Sigmoid colon (tissue), 7 donors: Measurements from ENCODE around the gene ADM. TPM values are rescaled to one million over a fixed set of nuclear protein-coding genes. Genes with fewer than 3 reads are reported as not detected.
A peak's percentile ranks its signal among the peaks of the same experiment; 100 is the strongest.

Experiments used
- DNase-seq: peaks from one replicate; pipeline ENCODE4 v3.0.0-alpha.2; 2019
- H3K27ac ChIP-seq, 4 donors: fragments of 200-600 bp; sonication (generic); one replicate each; pipeline ENCODE4 v1.5.1; 2016 to 2019; ENCODE audit warnings: mild to moderate bottlenecking in 1 of 4
- H3K27me3 ChIP-seq, 3 donors: fragments of 200-600 bp; sonication (generic); one replicate each; pipeline ENCODE4 v1.5.1; 2019; ENCODE audit warnings: mild to moderate bottlenecking in 1 of 3
- H3K36me3 ChIP-seq, 4 donors: fragments of 200-600 bp; sonication (generic); one replicate each; pipeline ENCODE4 v1.5.1; 2016 to 2019
- H3K4me1 ChIP-seq, 4 donors: fragments of 200-600 bp; sonication (generic); one replicate each; pipeline ENCODE4 v1.5.1; 2017 to 2019
- H3K4me3 ChIP-seq, 4 donors: fragments of 200-600 bp; sonication (generic); one replicate each; pipeline ENCODE4 v1.5.1; 2017 to 2019; ENCODE audit warnings: mild to moderate bottlenecking in 2 of 4, moderate library complexity in 1 of 4
- H3K9me3 ChIP-seq, 4 donors: fragments of 200-600 bp in 3 of 4; sonication (generic) in 3 of 4; one replicate each; pipeline versions ENCODE4 v1.5.1 to v1.6.1; 2013 to 2019
- EP300 ChIP-seq, 4 donors: sonication (generic); formaldehyde crosslinking; IDR thresholded peaks; one replicate each; pipeline ENCODE4 v1.6.1; 2017; ENCODE audit warnings: antibody characterized with exemption in 4 of 4
- POLR2A ChIP-seq, 2 donors: fragments of 450-650 bp; IDR thresholded peaks; one replicate each; pipeline ENCODE4 v1.6.1; 2016; ENCODE audit warnings: antibody characterized with exemption in 2 of 2, mild to moderate bottlenecking in 2 of 2, moderate library complexity in 2 of 2
- POLR2AphosphoS5 ChIP-seq, 4 donors: sonication (generic); formaldehyde crosslinking; IDR thresholded peaks; one replicate each; pipeline ENCODE4 v1.6.1; 2017; ENCODE audit warnings: antibody characterized with exemption in 4 of 4
- WGBS, 2 donors: extraction: QIAGEN DNeasy Blood & Tissue Kit; methylation state at CpG; one replicate each; pipeline ENCODE4 v1.1.7; 2013; 5-methylcytosine and 5-hydroxymethylcytosine counted together
- intact Hi-C: fragments of 100-400 bp; cut with DNase I; formaldehyde crosslinking; loops from one replicate; pipeline ENCODE4 v1.15.1; 2023
- polyA plus RNA-seq, 3 donors: library from polyadenylated mRNA; stranded (reverse); fragments of 200-250 nt; gene quantifications; one replicate each; pipeline ENCODE4 v1.2.3, GENCODE V29; 2013
- total RNA-seq, 4 donors: library from RNA; depleted of rRNA; stranded (reverse); fragments of >200 nt; gene quantifications; one replicate each; pipeline ENCODE4 v1.1.0, GENCODE V29; 2016
- TF ChIP-seq, protein P1 (sequence below), 4 experiments: fragments of 450-650 bp in 3 of 4; fragments of 200-600 bp in 1 of 4; IDR thresholded peaks; one replicate each; pipeline ENCODE4 v1.5.1; 2016 to 2019; ENCODE audit warnings: antibody characterized with exemption in 4 of 4, mild to moderate bottlenecking in 3 of 4, moderate library complexity in 2 of 4
- donor health status: healthy with polysubstance abuse.
- donor health status: Bipolar disorder and iron deficiency.
- donor health status: healthy.

ADM gene
- total and polyA plus RNA-seq, 7 donors = 24.0 to 92.5 (median 61.7) TPM

GRCh38 chr11:10309163-10310093 lies 4.6 kb downstream of the ADM start:
- Histone ChIP-seq H3K27ac (peak overlapping the region; percentile 84 to 97 (median 94)), H3K4me1 (peaks cover 0 to 47% (median 36%) of the 10 kb centered on the region in 4 donors), H3K27me3 (no peaks in the 10 kb centered on the region), H3K4me3 (no peak overlapping the region), H3K9me3 (no peaks in the 10 kb centered on the region), H3K36me3 (no peaks in the 10 kb centered on the region)
- DNase-seq = peak; percentile 89
- 14 to 61% methylated on average over 12 of the region's 12 CpGs for WGBS, 2 donors
- TF ChIP-seq POLR2AphosphoS5 (IDR thresholded peaks at IDR 0.05) (peak; percentile 25 to 64 (median 46)), EP300 (IDR thresholded peaks at IDR 0.05) (peak in 1 of 4 donors; percentile 52), POLR2A (IDR thresholded peaks at IDR 0.05) (no peak)
- TF ChIP-seq, protein P1, sequence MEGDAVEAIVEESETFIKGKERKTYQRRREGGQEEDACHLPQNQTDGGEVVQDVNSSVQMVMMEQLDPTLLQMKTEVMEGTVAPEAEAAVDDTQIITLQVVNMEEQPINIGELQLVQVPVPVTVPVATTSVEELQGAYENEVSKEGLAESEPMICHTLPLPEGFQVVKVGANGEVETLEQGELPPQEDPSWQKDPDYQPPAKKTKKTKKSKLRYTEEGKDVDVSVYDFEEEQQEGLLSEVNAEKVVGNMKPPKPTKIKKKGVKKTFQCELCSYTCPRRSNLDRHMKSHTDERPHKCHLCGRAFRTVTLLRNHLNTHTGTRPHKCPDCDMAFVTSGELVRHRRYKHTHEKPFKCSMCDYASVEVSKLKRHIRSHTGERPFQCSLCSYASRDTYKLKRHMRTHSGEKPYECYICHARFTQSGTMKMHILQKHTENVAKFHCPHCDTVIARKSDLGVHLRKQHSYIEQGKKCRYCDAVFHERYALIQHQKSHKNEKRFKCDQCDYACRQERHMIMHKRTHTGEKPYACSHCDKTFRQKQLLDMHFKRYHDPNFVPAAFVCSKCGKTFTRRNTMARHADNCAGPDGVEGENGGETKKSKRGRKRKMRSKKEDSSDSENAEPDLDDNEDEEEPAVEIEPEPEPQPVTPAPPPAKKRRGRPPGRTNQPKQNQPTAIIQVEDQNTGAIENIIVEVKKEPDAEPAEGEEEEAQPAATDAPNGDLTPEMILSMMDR (IDR thresholded peaks at IDR 0.05) = no peak
- intact Hi-C loops = loop anchor here (5.0 kb wide), 6 partner anchors 207 to 697 kb away; partner anchors contain the start of gene SWAP70

GRCh38 chr11:10310301-10310841 lies 5.5 kb downstream of the ADM start:
- intact Hi-C loops = no loop called here

GRCh38 chr11:10311802-10312201 lies 6.9 kb downstream of the ADM start:
- Histone ChIP-seq H3K4me1 (peaks cover 0 to 39% (median 25%) of the 10 kb centered on the region in 4 donors), H3K36me3 (no peaks in the 10 kb centered on the region), H3K27me3 (no peaks in the 10 kb centered on the region), H3K9me3 (no peaks in the 10 kb centered on the region), H3K27ac (no peak overlapping the region), H3K4me3 (no peak overlapping the region)
- intact Hi-C loops = no loop called here
- DNase-seq = no peak
- no peak for TF ChIP-seq POLR2AphosphoS5 (IDR thresholded peaks at IDR 0.05)
- no peak for TF ChIP-seq EP300 (IDR thresholded peaks at IDR 0.05)
- TF ChIP-seq, protein P1 (IDR thresholded peaks at IDR 0.05) = no peak
- no peak for TF ChIP-seq POLR2A (IDR thresholded peaks at IDR 0.05)
- WGBS, 2 donors = 93 to 95% methylated on average over 2 of the region's 2 CpGs

More at GRCh38 chr11:10310301-10310841, 5.5 kb downstream of the ADM start:
- H3K36me3 ChIP-seq = no peaks in the 10 kb centered on the region
- DNase-seq = no peak
- TF ChIP-seq POLR2A (IDR thresholded peaks at IDR 0.05) (no peak), POLR2AphosphoS5 (IDR thresholded peaks at IDR 0.05) (no peak), EP300 (IDR thresholded peaks at IDR 0.05) (no peak)
- TF ChIP-seq, protein P1 (IDR thresholded peaks at IDR 0.05) = no peak
- H3K27me3 ChIP-seq = no peaks in the 10 kb centered on the region
- peak overlapping the region; percentile 9 to 97 (median 90) for H3K27ac ChIP-seq
- H3K4me1 ChIP-seq = peaks cover 0 to 46% (median 33%) of the 10 kb centered on the region in 4 donors
- H3K9me3 ChIP-seq = no peaks in the 10 kb centered on the region
- 72 to 78% methylated on average over 3 of the region's 3 CpGs for WGBS, 2 donors
- H3K4me3 ChIP-seq = no peak overlapping the region

GRCh38 chr11:10314199-10315072 lies 9.6 kb downstream of the ADM start:
- 44 to 52% methylated on average over 8 of the region's 8 CpGs for WGBS, 2 donors
- no peak for DNase-seq
- H3K27ac ChIP-seq = no peak overlapping the region
- no peaks in the 10 kb centered on the region for H3K36me3 ChIP-seq
- intact Hi-C loops = no loop called here
- no peak overlapping the region for H3K4me3 ChIP-seq
- TF ChIP-seq, protein P1 (IDR thresholded peaks at IDR 0.05) = no peak
- TF ChIP-seq POLR2AphosphoS5 (IDR thresholded peaks at IDR 0.05) (no peak), EP300 (IDR thresholded peaks at IDR 0.05) (no peak), POLR2A (IDR thresholded peaks at IDR 0.05) (no peak)
- peaks cover 0 to 32% (median 18%) of the 10 kb centered on the region in 4 donors for H3K4me1 ChIP-seq
- no peaks in the 10 kb centered on the region for H3K9me3 ChIP-seq
- no peaks in the 10 kb centered on the region for H3K27me3 ChIP-seq
